Ecto neural progenitor cell (in vitro differentiated cells): ENCODE data around the gene CNOT6.
"Not testable (repeated sequence)": the region's sequence is repeated elsewhere in the genome, so short reads cannot be mapped to it uniquely, and the experiment has no call there.

Experiments
- DNase-seq: peaks from one replicate; pipeline ENCODE4 v3.0.0-alpha.2; 2018; ENCODE audit warnings: low spot score

CNOT6 gene

GRCh38 chr5:180519098-180519497 is 24.9 kb downstream of the CNOT6 start:
- DNase-seq, result no peak

DNA sequence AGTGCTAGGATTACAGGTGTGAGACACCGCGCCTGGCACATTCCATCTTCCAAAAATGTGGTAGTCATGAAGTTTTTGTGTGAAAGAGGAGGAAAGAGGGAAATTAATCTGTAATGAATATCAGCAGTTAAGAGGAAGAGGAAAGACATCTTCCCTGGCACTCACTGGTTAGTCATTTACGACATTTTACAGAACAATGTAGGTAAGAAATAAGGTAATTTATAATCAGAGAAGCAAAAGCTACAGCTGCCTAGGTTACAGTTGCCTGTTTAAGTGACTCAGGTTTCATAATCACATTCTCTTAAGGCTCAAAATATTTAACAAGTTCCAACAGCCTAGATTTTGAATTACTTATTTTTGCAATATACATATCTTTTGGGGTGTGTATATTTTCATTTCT is 26.9 kb downstream of the CNOT6 start:
- DNase-seq, result no peak

GRCh38 chr5:180521591-180521990 is 27.4 kb downstream of the CNOT6 start:
- no peak for DNase-seq

GRCh38 chr5:180522330-180522729 is 28.2 kb downstream of the CNOT6 start:
- no peak for DNase-seq

GRCh38 chr5:180523629-180524466 is 29.7 kb downstream of the CNOT6 start:
- DNase-seq, result no peak

GRCh38 chr5:180525399-180525798 is 31.2 kb downstream of the CNOT6 start:
- DNase-seq, result no peak

GRCh38 chr5:180526269-180526668 is 32.1 kb downstream of the CNOT6 start:
- no peak for DNase-seq

DNA sequence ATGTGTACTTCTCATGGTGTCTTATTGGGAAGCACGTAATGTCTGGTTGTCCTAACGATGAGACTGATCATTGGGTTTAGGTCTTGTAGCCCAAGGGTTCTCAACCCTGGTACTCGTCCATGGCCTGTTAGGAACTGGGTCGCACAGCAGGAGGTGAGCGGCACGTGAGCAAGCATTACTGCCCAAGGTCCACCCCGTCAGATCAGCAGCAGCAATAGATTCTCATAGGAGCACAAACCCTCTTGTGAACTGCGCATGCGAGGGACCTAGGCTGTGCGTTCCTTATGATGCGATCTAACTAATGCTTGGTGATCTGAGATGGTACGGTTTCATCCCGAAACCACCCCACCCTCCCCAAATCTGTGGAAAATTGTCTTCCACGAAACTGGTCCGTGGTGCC is 33.5 kb downstream of the CNOT6 start:
- no peak for DNase-seq

- not testable (repeated sequence) for DNase-seq
Observed at GRCh38 chr5:180531036-180531585, 36.9 kb downstream of the CNOT6 start.

DNA sequence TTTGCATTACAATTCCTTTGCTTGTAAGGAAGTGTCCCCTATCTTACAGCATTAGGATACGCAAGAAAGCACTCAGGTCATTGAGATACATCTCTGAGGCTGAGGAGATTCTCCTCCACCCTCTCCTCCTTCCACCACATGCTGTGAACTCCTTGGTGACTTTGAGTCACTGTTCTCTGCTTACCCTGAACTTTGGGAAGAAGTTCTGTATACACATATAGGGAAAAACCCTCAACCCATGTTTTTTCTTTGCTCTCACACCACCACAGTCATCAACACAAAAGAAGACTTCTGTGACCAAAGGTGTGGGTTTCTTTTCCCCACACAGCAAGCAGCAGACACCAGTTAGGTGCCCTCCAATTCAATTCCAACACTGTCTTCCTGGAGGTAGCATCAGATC is 38.1 kb downstream of the CNOT6 start:
- no peak for DNase-seq

DNA sequence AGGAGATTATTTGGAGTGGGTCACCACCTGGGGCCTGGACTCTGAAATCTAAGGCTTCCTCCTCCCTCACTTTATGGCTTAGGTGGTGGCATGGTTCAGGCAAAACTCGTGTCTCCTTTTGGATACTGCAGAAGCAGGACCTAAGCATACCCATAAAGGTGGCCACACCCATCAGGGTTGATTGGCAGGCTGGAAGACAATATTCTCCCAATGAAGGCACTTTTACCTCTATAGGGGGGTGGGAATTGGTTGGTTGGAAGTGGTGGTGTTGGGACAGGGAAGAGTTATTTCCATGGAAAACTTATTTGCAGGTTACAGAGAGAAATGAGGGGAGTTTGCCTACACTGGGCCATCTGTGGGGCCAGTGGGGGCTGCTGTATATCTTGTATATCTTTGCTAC is 39.7 kb downstream of the CNOT6 start:
- no peak for DNase-seq

DNA sequence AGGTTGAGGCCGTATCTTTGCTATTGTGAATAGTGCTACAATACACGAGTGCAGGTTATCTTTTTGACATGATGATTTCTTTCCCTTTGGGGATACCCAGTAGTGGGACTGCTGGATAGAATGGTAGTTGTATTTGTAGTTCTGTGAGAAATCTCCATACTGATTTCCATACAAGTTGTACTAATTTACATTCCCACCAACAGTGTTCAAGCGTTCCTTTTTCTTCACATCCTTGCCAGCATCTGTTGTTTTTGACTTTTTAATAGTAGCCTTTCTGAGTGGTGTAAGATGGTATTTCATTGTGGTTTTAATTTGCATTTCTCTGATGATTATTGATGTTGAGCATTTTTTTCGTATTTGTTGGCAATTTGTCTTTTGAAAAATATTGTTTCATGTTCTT is 41.4 kb downstream of the CNOT6 start:
- DNase-seq, result no peak

DNA sequence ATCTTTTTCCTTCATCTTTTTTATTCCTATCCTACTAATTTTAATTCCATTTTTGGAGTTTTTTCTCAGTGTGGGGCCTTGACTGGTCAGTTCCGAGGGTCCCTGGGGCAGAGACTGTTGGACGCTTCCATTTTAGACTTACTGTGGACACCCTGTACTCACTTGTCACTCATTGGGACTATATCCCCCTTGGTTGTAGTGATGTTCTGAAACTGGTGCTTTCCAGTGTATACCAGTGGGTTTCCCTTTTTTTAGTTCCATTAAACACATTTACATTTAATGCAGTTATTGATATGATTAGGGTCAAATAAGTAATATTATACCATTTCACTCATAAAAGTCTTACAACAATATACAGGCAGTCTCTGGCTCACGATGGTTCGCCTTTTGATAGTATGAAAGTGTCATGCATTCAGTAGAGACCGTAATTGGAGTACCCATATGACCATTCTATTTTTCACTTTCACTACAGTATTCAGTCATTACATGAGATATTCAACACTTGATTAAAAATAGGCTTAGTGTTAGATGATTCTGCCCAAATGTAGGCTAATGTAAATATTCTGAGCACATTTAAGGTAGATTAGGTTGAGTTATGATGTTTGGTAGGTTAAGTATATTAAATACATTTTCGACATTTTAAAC is 46.0 kb downstream of the CNOT6 start:
- DNase-seq, result no peak

GRCh38 chr5:180541710-180542109 is 47.5 kb downstream of the CNOT6 start:
- no peak for DNase-seq

GRCh38 chr5:180545248-180545647 is 51.1 kb downstream of the CNOT6 start:
- DNase-seq, result no peak

DNA sequence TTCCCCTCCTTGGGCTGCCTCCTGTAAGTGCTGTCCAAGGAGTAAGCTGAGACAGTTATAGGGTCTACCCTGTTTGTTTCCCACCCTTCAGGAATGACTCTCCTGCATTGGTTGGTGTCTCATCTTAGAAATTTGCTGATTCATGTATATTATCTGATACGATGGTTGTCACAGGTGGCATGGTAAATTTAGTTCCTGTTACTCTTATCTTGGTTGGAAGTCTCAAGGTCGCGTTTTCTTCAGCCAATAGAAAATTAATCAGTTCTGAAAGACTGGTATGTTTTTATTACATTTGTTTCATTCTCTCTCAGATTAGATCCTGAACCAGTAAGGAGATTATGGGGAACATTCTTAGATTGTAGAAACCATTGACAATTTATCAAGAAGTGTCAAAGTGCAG is 54.4 kb downstream of the CNOT6 start:
- DNase-seq, result no peak

- no peak for DNase-seq
Observed at GRCh38 chr5:180553530-180553929, 59.4 kb downstream of the CNOT6 start.

DNA sequence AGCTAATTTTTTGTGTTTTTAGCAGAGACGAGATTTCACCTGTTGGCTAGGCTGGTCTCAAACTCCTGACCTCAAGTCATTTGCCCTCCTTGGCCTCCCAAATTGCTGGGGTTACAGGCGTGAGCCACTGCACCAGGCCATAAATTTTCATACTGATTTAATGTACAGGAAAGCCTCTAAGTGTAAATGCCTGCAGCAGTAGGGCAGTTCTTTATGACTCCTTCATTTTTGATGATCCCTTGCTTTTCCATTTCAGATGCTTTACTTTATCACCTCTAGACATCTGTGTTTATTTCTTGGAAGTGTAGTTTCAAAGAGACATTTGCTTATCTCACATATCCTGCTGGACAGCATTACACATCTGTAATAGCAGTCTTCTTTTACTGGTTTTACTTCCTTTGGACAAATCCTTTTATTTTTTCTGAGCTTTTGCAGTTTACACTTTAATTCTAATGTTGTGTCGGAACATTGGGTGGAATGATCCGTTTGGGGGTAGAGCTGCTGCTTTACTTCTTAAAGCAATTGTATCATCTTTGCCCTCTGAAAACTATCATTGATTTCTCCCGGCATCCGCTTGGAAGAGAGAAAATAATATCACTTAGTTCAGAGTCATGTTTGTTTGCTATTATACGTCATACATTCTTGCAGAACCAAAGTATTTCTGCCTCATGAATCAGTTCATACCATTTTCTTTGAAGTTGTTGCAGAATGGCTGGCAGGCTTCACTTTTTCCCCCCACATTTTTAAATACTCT is 61.2 kb downstream of the CNOT6 start:
- DNase-seq, result no peak

- no peak for DNase-seq
Observed at GRCh38 chr5:180557217-180557809, 63.1 kb downstream of the CNOT6 start.

- DNase-seq, result no peak
Observed at GRCh38 chr5:180558232-180558631, 64.1 kb downstream of the CNOT6 start.

DNA sequence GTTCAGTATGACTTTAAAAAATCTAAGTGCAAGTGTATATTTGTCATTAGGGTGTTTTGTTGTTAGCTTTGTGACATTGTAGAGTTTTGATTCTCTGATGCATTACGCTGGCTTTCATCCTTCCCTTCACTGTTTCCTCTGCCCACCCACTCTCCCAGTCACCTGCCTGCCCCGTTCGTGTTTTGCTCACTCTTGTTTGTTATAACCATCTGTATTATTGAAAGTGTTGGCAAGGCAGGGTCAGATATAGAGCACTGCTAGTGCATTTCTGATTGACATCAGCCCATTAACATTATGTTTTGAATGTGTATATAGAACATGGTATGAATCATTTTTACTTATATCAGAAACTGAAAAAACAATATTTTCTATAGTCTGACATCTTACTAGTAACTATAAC is 69.8 kb downstream of the CNOT6 start:
- no peak for DNase-seq

DNA sequence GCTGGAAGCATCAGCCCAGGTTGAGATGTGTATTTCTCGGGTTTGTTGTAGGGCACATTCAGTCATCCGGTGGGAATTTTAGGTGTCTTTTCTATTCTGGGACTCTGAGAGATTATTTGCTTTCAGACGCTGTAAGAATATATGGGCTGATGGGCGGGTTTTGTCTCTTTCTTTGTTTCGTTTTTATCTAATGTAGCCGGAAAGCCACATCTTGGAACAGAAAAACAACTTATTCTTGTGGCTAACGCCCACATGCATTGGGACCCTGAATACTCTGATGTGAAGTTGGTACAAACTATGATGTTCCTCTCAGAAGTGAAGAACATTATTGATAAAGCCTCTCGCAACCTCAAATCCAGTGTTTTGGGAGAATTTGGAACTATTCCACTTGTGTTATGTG is 74.7 kb downstream of the CNOT6 start:
- DNase-seq, result no peak
